ENCODE data around the gene SLC10A1. TPM values are rescaled to one million over a fixed set of nuclear protein-coding genes. Genes with fewer than 3 reads are reported as not detected.
"Not testable (repeated sequence)": the region's sequence is repeated elsewhere in the genome, so short reads cannot be mapped to it uniquely, and the experiment has no call there.

Gene SLC10A1
- total RNA-seq, 1 experiment from 2014 or later: not detected

DNA sequence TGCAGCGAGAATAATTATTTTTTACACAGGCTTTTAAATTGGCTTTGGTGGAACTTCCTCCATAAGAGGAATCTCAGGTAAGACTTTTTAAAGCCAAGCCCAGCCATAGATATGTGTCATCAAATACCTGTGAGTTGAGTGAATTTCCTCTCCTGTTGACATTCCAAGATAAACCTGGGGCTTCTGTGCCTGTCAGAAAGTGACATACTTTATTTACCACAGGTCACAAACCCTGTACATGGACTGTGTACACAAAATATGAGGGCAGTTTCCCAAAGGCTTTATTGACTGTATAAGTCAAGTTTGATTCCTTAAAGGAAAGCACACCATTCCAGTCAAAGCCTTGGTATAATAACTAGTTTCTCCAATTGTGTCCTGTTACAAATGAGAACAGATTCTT lies 56.0 kb downstream of the SLC10A1 start:
- Histone ChIP-seq H3K79me2 (ENCODE audit: insufficient read depth, low read length) (0 out of 2 replicates have a peak, but pooled peaks cover 2% of the 10 kb centered on the region), H3K27ac (ENCODE audit: insufficient read length, low read depth, low read length) (no peak overlapping the region), H3K18ac (ENCODE audit: insufficient read length, low read depth, low read length) (no peak overlapping the region), H2AFZ (ENCODE audit: low read length) (no peak overlapping the region), H2BK20ac (ENCODE audit: low read depth, low read length, poor library complexity, severe bottlenecking) (no peak overlapping the region), H3K4me1 (ENCODE audit: insufficient read depth, low read length) (no peaks in the 10 kb centered on the region), H2BK15ac (ENCODE audit: low read depth, low read length) (no peak overlapping the region), H3K4me2 (ENCODE audit: insufficient read depth, insufficient read length, low read length) (no peak overlapping the region), H3K23me2 (ENCODE audit: insufficient read length, low read depth, low read length, poor library complexity, severe bottlenecking) (no peaks in the 10 kb centered on the region), H2BK5ac (ENCODE audit: insufficient read length, low read length) (no peak overlapping the region), H3K9me3 (ENCODE audit: control insufficient read depth, low read depth, low read length) (no peaks in the 10 kb centered on the region), H4K91ac (ENCODE audit: insufficient read length, low read depth, low read length) (no peak overlapping the region), H3K4ac (ENCODE audit: low read depth, low read length) (no peak overlapping the region), H3K23ac (ENCODE audit: insufficient read length, low read depth, low read length) (no peak overlapping the region), H4K5ac (ENCODE audit: insufficient read length, low read depth, low read length) (no peak overlapping the region), H2AK5ac (ENCODE audit: insufficient read length, low read length) (no peak overlapping the region), H3K27me3 (ENCODE audit: insufficient read depth, low read length) (no peaks in the 10 kb centered on the region), H2BK120ac (ENCODE audit: low read depth, low read length, poor library complexity, severe bottlenecking) (no peak overlapping the region), H3K79me1 (ENCODE audit: insufficient read depth, low read depth, low read length, poor library complexity, severe bottlenecking) (no peaks in the 10 kb centered on the region), H4K20me1 (ENCODE audit: control insufficient read depth, insufficient read depth, insufficient read length) (no peaks in the 10 kb centered on the region), H3K56ac (ENCODE audit: insufficient read length, low read depth, low read length) (no peak overlapping the region), H3K9ac (ENCODE audit: extremely low read depth, insufficient read length, low read length) (no peak overlapping the region), H3T11ph (ENCODE audit: low read length) (no peak overlapping the region), H2BK12ac (ENCODE audit: insufficient read length, low read depth, low read length) (no peak overlapping the region), H3K14ac (ENCODE audit: insufficient read depth, low read length) (no peak overlapping the region), H4K8ac (replicated peaks; ENCODE audit: insufficient read length, low read depth, low read length) (no peak overlapping the region)
- no peak overlapping the region for H3K4me3 Mint-ChIP-seq
- no CpG with 5 or more reads among the region's 1 CpG for whole genome bisulfite sequencing (ENCODE audit: extremely low coverage, insufficient read length, low lambda C conversion rate)
- H3K27me3 Mint-ChIP-seq (ENCODE audit: low read depth): no peaks in the 10 kb centered on the region; the same call in 1 of the 2 replicates
- TF ChIP-seq, protein P1, sequence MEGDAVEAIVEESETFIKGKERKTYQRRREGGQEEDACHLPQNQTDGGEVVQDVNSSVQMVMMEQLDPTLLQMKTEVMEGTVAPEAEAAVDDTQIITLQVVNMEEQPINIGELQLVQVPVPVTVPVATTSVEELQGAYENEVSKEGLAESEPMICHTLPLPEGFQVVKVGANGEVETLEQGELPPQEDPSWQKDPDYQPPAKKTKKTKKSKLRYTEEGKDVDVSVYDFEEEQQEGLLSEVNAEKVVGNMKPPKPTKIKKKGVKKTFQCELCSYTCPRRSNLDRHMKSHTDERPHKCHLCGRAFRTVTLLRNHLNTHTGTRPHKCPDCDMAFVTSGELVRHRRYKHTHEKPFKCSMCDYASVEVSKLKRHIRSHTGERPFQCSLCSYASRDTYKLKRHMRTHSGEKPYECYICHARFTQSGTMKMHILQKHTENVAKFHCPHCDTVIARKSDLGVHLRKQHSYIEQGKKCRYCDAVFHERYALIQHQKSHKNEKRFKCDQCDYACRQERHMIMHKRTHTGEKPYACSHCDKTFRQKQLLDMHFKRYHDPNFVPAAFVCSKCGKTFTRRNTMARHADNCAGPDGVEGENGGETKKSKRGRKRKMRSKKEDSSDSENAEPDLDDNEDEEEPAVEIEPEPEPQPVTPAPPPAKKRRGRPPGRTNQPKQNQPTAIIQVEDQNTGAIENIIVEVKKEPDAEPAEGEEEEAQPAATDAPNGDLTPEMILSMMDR (conservative IDR thresholded peaks at IDR 0.05): no peak
- H3K4me1 Mint-ChIP-seq: peaks cover 14 to 16% of the 10 kb centered on the region in 2 experiments
- peaks cover 37 to 49% of the 10 kb centered on the region in 2 experiments for H3K9me3 Mint-ChIP-seq
- no peak for DNase-seq
- H3K27ac Mint-ChIP-seq: no peak overlapping the region
- H3K36me3 Mint-ChIP-seq (ENCODE audit: insufficient read depth in 1 of 3, low read depth in 3 of 3): peaks cover 6 to 18% (median 13%) of the 10 kb centered on the region in 3 experiments; a peak in 6 of 7 replicates

DNA sequence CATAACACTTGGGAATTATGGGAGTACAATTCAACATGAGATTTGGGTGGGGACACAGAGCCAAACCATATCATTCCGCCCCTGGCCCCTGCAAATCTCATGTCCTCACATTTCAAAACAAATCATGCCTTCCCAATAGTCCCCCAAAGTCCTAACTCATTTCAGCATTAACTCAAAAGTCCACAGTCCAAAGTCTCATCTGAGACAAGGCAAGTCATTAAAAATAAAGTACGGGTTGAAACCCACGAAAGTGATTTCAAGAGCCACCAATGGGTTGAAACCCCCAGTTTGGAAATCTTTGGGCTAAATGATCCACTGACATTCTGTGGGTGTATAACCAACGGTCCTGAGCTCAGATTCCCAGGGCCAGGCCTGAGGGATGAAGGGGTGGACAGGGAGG lies 60.6 kb downstream of the SLC10A1 start:
- not testable (repeated sequence) for H3K79me2 ChIP-seq (ENCODE audit: insufficient read depth, low read length); H3K79me1 ChIP-seq (ENCODE audit: insufficient read depth, low read depth, low read length, poor library complexity, severe bottlenecking); H2BK120ac ChIP-seq (ENCODE audit: low read depth, low read length, poor library complexity, severe bottlenecking); H3K27ac Mint-ChIP-seq; H3K4me1 ChIP-seq (ENCODE audit: insufficient read depth, low read length); H3K27ac ChIP-seq (ENCODE audit: insufficient read length, low read depth, low read length); H3K9ac ChIP-seq (ENCODE audit: extremely low read depth, insufficient read length, low read length); H3K9me3 ChIP-seq (ENCODE audit: control insufficient read depth, low read depth, low read length); H2BK15ac ChIP-seq (ENCODE audit: low read depth, low read length); H4K20me1 ChIP-seq (ENCODE audit: control insufficient read depth, insufficient read depth, insufficient read length); H3K23ac ChIP-seq (ENCODE audit: insufficient read length, low read depth, low read length); H3K56ac ChIP-seq (ENCODE audit: insufficient read length, low read depth, low read length); H4K8ac ChIP-seq (replicated peaks; ENCODE audit: insufficient read length, low read depth, low read length); H3T11ph ChIP-seq (ENCODE audit: low read length); DNase-seq; H3K14ac ChIP-seq (ENCODE audit: insufficient read depth, low read length); H3K4me3 Mint-ChIP-seq; H2BK12ac ChIP-seq (ENCODE audit: insufficient read length, low read depth, low read length); H2BK5ac ChIP-seq (ENCODE audit: insufficient read length, low read length); H3K4ac ChIP-seq (ENCODE audit: low read depth, low read length); H3K23me2 ChIP-seq (ENCODE audit: insufficient read length, low read depth, low read length, poor library complexity, severe bottlenecking); H3K4me2 ChIP-seq (ENCODE audit: insufficient read depth, insufficient read length, low read length); H3K18ac ChIP-seq (ENCODE audit: insufficient read length, low read depth, low read length); H2BK20ac ChIP-seq (ENCODE audit: low read depth, low read length, poor library complexity, severe bottlenecking); H3K27me3 ChIP-seq (ENCODE audit: insufficient read depth, low read length); H2AFZ ChIP-seq (ENCODE audit: low read length); H4K5ac ChIP-seq (ENCODE audit: insufficient read length, low read depth, low read length); H3K27me3 Mint-ChIP-seq (ENCODE audit: low read depth); H3K36me3 Mint-ChIP-seq (ENCODE audit: insufficient read depth in 1 of 3, low read depth in 3 of 3); H2AK5ac ChIP-seq (ENCODE audit: insufficient read length, low read length); H4K91ac ChIP-seq (ENCODE audit: insufficient read length, low read depth, low read length)
- no CpG with 5 or more reads among the region's 4 CpGs for WGBS (ENCODE audit: extremely low coverage, insufficient read length, low lambda C conversion rate)
- H3K9me3 Mint-ChIP-seq: peaks cover 7 to 12% of the 10 kb centered on the region in 2 experiments
- peaks cover 12 to 13% of the 10 kb centered on the region in 2 experiments for H3K4me1 Mint-ChIP-seq

Measured in H9 (cell line).